NCI-H1417 (cell line): Measurements from ENCODE around the gene SEL1L3.

Source experiments
- DNase-seq, 3 experiments: peaks; one replicate each; lab custom pipeline; 2025; lab: John Stamatoyannopoulos, UW

SEL1L3 gene

GRCh38 chr4:25792200-25792791 is 70.5 kb downstream of the SEL1L3 start:
- DNase-seq, result peak in 2 of 3 experiments; percentile 19 to 36

- peak in 1 of 3 experiments; percentile 97 for DNase-seq
These were observed 72.8 kb downstream of the SEL1L3 start for GRCh38 chr4:25790024-25790423.

- DNase-seq, result no peak
These were observed 74.0 kb downstream of the SEL1L3 start for GRCh38 chr4:25788703-25789238.

GRCh38 chr4:25786497-25787065 is 76.2 kb downstream of the SEL1L3 start:
- DNase-seq, result no peak

- DNase-seq, result no peak
These were observed 78.8 kb downstream of the SEL1L3 start for GRCh38 chr4:25783943-25784342.

GRCh38 chr4:25783126-25783525 is 79.7 kb downstream of the SEL1L3 start:
- DNase-seq, result no peak

GRCh38 chr4:25782482-25782881 is 80.3 kb downstream of the SEL1L3 start:
- no peak for DNase-seq

GRCh38 chr4:25779021-25779420 is 83.8 kb downstream of the SEL1L3 start:
- DNase-seq, result no peak

GRCh38 chr4:25776795-25777194 is 86.0 kb downstream of the SEL1L3 start:
- no peak for DNase-seq

GRCh38 chr4:25775166-25775565 is 87.6 kb downstream of the SEL1L3 start:
- no peak for DNase-seq

- DNase-seq, result no peak
These were observed 89.4 kb downstream of the SEL1L3 start for GRCh38 chr4:25773358-25773757.

GRCh38 chr4:25771672-25772071 is 91.1 kb downstream of the SEL1L3 start:
- DNase-seq, result no peak

- DNase-seq, result no peak
These were observed 91.9 kb downstream of the SEL1L3 start for GRCh38 chr4:25770847-25771246.

GRCh38 chr4:25769251-25769650 is 93.5 kb downstream of the SEL1L3 start:
- DNase-seq, result no peak

GRCh38 chr4:25767877-25768725 is 94.7 kb downstream of the SEL1L3 start:
- DNase-seq, result peak; percentile 47 to 95 (median 80)

GRCh38 chr4:25760518-25761157 is 102.2 kb downstream of the SEL1L3 start:
- no peak for DNase-seq

GRCh38 chr4:25760048-25760447 is 102.7 kb downstream of the SEL1L3 start:
- no peak for DNase-seq

GRCh38 chr4:25759101-25759500 is 103.7 kb downstream of the SEL1L3 start:
- DNase-seq, result no peak

GRCh38 chr4:25757452-25757851 is 105.3 kb downstream of the SEL1L3 start:
- DNase-seq, result peak in 1 of 3 experiments; percentile 67

GRCh38 chr4:25756503-25756902 is 106.3 kb downstream of the SEL1L3 start:
- DNase-seq, result peak; percentile 14 to 95 (median 69)

GRCh38 chr4:25755911-25756310 is 106.9 kb downstream of the SEL1L3 start:
- DNase-seq, result peak in 1 of 3 experiments; percentile 70

- no peak for DNase-seq
These were observed 109.5 kb downstream of the SEL1L3 start for GRCh38 chr4:25753239-25753638.
